GM18909 (cell line): Measurements from ENCODE around the gene MAB21L4.

Experiments used
- ATAC-seq: cut with Tn5 transposase; IDR thresholded peaks from one replicate; pipeline ENCODE4 v1.9.1; 2021; ENCODE audit warnings: mild to moderate bottlenecking; ENCODE audit not compliant: unreplicated experiment, poor library complexity

MAB21L4 gene

DNA sequence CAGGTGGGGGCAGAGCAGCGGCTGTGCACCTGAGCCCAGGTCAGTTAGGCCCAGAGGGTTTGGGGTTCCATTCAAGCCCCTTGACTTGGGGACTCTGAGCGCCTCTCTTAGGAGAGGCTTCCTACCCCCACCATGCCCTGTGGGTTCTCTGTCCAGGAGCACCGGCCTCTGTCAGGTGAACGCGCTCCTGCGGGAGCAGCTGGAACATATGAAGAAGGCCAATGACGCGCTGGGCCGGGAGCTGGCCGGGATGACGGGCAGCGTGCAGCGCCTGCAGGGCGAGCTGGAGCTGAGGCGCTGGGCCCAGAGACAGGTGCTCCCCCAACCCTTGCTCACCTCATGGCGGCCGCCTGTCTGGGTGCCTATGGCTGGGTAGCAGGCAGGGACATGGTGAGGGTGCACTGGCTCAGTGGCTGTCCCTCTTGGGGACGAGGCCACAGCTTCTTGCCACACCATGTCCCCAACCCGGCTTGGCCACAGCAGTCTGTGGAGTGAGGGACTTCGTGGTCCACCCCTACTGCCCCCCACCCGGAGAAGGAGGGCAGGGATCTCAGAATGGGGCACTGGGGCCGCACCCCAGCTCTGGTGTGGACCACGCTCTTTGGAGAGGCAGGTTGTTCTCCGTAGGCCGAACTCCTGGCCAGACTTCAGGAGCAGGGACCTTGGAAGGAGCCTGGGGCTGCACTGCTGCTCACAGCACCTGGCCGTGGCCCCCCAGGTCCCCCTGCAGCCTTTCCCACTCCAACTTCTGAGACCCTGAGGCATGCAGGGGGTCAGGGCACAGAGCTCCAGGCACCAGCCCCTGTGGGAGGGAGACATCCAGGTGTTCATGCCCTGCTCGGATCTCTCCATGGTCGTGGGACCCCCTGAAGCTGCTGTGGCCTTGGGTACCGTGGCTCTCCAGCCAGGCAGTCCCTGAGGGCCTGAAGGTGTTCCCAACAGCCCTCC, 29.9 kb upstream of the MAB21L4 start:
- no peak for ATAC-seq

DNA sequence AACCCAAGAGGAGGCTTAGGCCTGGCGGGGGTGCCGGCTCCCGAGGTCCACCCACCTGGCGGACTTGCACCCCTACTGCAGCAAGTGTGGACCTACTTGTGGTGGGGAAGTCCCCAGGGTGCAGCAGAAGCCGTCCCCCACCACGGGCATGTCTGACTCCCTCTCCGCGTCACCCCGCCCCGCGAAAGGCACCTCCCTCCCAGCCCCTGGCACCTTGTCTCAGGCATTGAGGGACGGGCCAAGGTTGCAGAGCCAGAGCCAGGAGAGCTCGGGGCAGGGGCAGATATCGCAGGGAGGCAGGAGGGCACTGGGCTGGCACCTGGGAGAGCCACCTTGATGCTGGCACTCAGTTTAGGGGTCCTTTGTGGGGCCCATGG, 29.2 kb upstream of the MAB21L4 start:
- ATAC-seq: no peak

GRCh38 chr2:240922982-240923537, 27.1 kb upstream of the MAB21L4 start:
- ATAC-seq: no peak

GRCh38 chr2:240922245-240922981, 26.5 kb upstream of the MAB21L4 start:
- no peak for ATAC-seq

DNA sequence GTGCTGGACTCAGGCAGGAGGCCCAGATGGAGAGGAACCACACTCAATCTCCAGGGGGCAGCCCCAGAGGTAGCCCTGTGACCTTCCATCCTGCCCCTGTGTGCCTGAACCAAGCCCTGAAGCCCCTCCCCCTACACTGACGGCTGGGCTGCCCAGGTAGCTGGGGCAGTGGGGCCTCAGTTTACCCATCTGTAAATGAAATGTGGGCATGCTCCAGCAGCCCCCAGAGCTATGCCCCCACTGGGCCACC, 26.0 kb upstream of the MAB21L4 start:
- ATAC-seq: no peak

- no peak for ATAC-seq
These were observed 25.5 kb upstream of the MAB21L4 start for GRCh38 chr2:240921311-240921994.

DNA sequence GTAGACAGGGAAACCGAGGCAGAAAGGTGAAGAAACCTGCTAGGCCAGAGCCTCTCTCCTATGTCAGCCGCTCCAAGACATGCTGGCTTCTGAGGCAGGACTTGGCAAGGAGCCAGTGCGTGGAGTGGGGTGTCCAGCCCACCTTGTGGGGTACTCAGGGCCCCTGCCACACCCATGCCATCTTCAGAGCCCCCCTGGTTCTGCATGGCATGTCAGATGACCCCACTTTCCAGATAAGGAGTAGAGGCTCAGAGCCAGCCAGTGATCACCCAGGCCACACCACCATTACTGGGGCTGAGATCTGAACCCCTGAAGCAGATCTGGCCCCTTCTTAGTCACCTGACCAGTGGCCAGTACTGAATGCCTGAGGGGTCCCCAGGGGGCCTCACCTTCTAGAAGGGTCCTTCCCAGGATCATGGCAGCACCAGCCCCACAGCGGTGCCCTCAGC, 24.9 kb upstream of the MAB21L4 start:
- ATAC-seq: no peak

GRCh38 chr2:240919786-240920782, 24.1 kb upstream of the MAB21L4 start:
- ATAC-seq: no peak

- ATAC-seq: no peak
These were observed 23.3 kb upstream of the MAB21L4 start for GRCh38 chr2:240919161-240919781.

DNA sequence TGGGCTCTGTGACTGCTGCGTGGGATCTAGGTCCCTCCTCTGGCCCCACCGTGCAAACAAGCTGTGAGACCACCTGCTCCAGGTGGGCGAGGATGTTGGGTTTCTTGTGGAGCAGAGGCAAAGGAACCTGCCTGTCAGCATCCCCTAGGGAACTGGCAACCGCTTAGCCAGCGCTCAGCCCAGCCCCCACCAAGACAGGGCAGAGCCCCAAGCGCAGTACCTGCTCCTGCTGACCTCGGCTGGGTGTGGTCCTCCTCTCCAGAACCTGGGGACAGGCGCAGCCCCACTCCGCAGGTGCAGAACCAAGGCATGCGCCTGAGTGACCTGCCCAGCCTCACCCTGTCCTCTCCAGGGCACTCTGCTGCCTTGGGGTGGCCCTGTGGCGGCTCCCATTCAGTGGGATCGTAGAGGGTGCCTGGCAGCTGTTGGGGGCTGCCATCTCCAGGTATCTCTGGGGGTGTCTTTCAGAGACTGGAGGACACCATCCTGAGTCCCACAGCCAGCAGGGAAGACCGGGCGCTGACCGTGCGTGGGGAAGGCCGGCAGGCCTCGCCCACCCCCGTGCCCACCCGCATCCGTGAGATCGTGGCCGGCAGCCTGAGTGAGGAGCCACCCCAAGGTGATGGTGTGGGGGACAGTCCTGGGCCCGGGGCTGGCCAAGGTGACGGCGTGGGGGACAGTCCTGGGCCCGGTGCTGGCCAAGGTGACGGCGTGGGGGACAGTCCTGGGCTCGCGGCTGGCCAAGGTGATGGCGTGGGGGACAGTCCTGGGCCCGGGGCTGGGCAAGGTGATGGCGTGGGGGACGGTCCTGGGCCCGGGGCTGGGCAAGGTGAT, 22.5 kb upstream of the MAB21L4 start:
- ATAC-seq: no peak

- no peak for ATAC-seq
These were observed 21.8 kb upstream of the MAB21L4 start for GRCh38 chr2:240917684-240918257.

- no peak for ATAC-seq
These were observed 21.2 kb upstream of the MAB21L4 start for GRCh38 chr2:240917009-240917683.

GRCh38 chr2:240916571-240917008, 20.6 kb upstream of the MAB21L4 start:
- no peak for ATAC-seq

GRCh38 chr2:240915526-240916341, 19.8 kb upstream of the MAB21L4 start:
- ATAC-seq: no peak

- ATAC-seq: no peak
These were observed 18.9 kb upstream of the MAB21L4 start for GRCh38 chr2:240914645-240915525.
